SU-DHL-6 (cell line): Measurements from ENCODE around the gene ANKRD30B.

ENCODE experiments used
- CTCF ChIP-seq: fragments of 200-600 bp; sonication (generic); IDR thresholded peaks from one replicate; pipeline ENCODE4 v1.5.1; 2017; ENCODE audit warnings: antibody characterized with exemption, mild to moderate bottlenecking, low read length, moderate library complexity; ENCODE audit not compliant: insufficient read depth, poor library complexity, severe bottlenecking
- EZH2phosphoT487 ChIP-seq: fragments of 200-600 bp; sonication (generic), shearing (Covaris generic); conservative IDR thresholded peaks from 2 replicates; pipeline ENCODE4 v1.6.1; 2018; ENCODE audit warnings: mild to moderate bottlenecking, antibody characterized with exemption, low read length, moderate library complexity, mixed read lengths

GRCh38 chr18:14784133-14784532 lies 36.2 kb downstream of the ANKRD30B start:
- TF ChIP-seq CTCF (no peak), EZH2phosphoT487 (no peak)
